K562 (cell line): ENCODE measurements around the gene PHYHD1. TPM values are rescaled to one million over a fixed set of nuclear protein-coding genes. Genes with fewer than 3 reads are reported as not detected.

ENCODE experiments used
- ATAC-seq: fragments of 200-7000 bp; cut with Tn5 transposase; 3 replicates; pipeline ENCODE4 v1.9.1; 2020; ENCODE audit warnings: moderate library complexity
- BruUV-seq: library from RNA; stranded (reverse); fragments of 400-500 nt; replicated peaks from 2 replicates; lab custom pipeline; 2021; lab: Mats Ljungman, UMichigan
- CTCF ChIA-PET: fragments of 300-600 bp; formaldehyde crosslinking; extraction: SDS; loops from one replicate; lab custom pipeline; 2021; ENCODE audit warnings: low intra/inter-chr PET ratio; lab: Yijun Ruan, JAX
- POLR2A ChIA-PET: fragments of 300-600, 350-650 bp; sonication (Branson Sonifier 250); formaldehyde crosslinking; extraction: SDS; loops from one replicate; lab custom pipeline; 2021; ENCODE audit warnings: antibody characterized with exemption, inconsistent platforms; lab: Yijun Ruan, JAX
- DNase-seq, 4 experiments: peaks; one replicate each; pipeline versions ENCODE4 v3.0.0 to v3.0.0-alpha.2; 2011 to 2018; ENCODE audit warnings: low spot score in 3 of 4, mixed read lengths in 3 of 4; ENCODE audit errors: extremely low read depth in 1 of 4
- FAIRE-seq: peaks from 2 replicates; lab custom pipeline; 2011; peaks lifted over from hg19 to GRCh38; lab: Jason Lieb, UNC
- H2AFZ ChIP-seq: 2 replicates; pipeline ENCODE4 v1.6.0; 2011; ENCODE audit warnings: low read depth, low read length, control low read depth, inconsistent platforms
- H3K27ac ChIP-seq: fragments of 200-600 bp; 3 replicates; pipeline ENCODE4 v1.8.0; 2011; ENCODE audit warnings: low read depth, mild to moderate bottlenecking, control low read depth, inconsistent platforms, low read length, moderate library complexity, mixed read lengths; ENCODE audit errors: extremely low read depth
- H3K27me3 ChIP-seq, 2 experiments: fragments of 300-600 bp in 1 of 2; 2 replicates in 1 of 2; 3 replicates in 1 of 2; pipeline versions ENCODE4 v1.6.0 to v1.8.0; 2011; ENCODE audit warnings: inconsistent platforms in 2 of 2, low read length in 2 of 2, mild to moderate bottlenecking in 1 of 2, mixed read lengths in 1 of 2, moderate library complexity in 1 of 2; ENCODE audit not compliant: control insufficient read depth in 2 of 2, insufficient read depth in 2 of 2
- H3K36me3 ChIP-seq: fragments of 300-600 bp; 3 replicates; pipeline ENCODE4 v1.8.0; 2011; ENCODE audit warnings: mild to moderate bottlenecking, low read length, inconsistent platforms; ENCODE audit not compliant: control insufficient read depth, insufficient read depth
- H3K4me1 ChIP-seq, 2 experiments: fragments of 200-600 bp in 1 of 2; replicated peaks in 1 of 2; 2 replicates in 1 of 2; 3 replicates in 1 of 2; pipeline versions ENCODE4 v1.5.1 to v1.8.0; 2011; ENCODE audit warnings: inconsistent platforms in 2 of 2, low read length in 2 of 2, mild to moderate bottlenecking in 1 of 2, mixed read lengths in 1 of 2, moderate library complexity in 1 of 2; ENCODE audit not compliant: control insufficient read depth in 2 of 2, insufficient read depth in 2 of 2
- H3K4me2 ChIP-seq: 2 replicates; pipeline ENCODE4 v1.6.1; 2011; ENCODE audit warnings: low read length, control low read depth, inconsistent platforms, mixed read lengths; ENCODE audit not compliant: insufficient read depth
- H3K4me3 ChIP-seq: fragments of 200-600 bp; sonication (generic), shearing (Covaris generic); 2 replicates; pipeline ENCODE4 v1.5.1; 2016; ENCODE audit warnings: control low read depth, inconsistent platforms
- H3K79me2 ChIP-seq: fragments of 200-600 bp; 3 replicates; pipeline ENCODE4 v1.8.0; 2011; ENCODE audit warnings: low read length, inconsistent platforms; ENCODE audit not compliant: control insufficient read depth, insufficient read depth
- H3K9ac ChIP-seq, 2 experiments: 2 replicates each; pipeline versions ENCODE4 v1.6.0 to v1.6.1; 2011; ENCODE audit warnings: low read depth in 2 of 2, low read length in 2 of 2, control low read depth in 1 of 2, inconsistent platforms in 1 of 2, mild to moderate bottlenecking in 1 of 2, mixed read lengths in 1 of 2; ENCODE audit not compliant: insufficient read depth in 1 of 2
- H3K9me1 ChIP-seq: one replicate; pipeline ENCODE4 v1.6.0; 2011; ENCODE audit warnings: inconsistent platforms, mild to moderate bottlenecking, low read length, moderate library complexity; ENCODE audit not compliant: control insufficient read depth, insufficient read depth
- H3K9me3 ChIP-seq: replicated peaks from 2 replicates; pipeline ENCODE4 v1.5.1; 2011; ENCODE audit warnings: low read depth, low read length, inconsistent platforms; ENCODE audit not compliant: control insufficient read depth, insufficient read depth
- H4K20me1 ChIP-seq: replicated peaks from 2 replicates; pipeline ENCODE4 v1.6.1; 2011; ENCODE audit warnings: low read length, inconsistent platforms, mixed read lengths; ENCODE audit not compliant: control insufficient read depth, insufficient read depth
- C11orf30 ChIP-seq: fragments of 450-650 bp; IDR thresholded peaks from 2 replicates; pipeline ENCODE4 v1.6.1; 2016; ENCODE audit warnings: low read depth, mild to moderate bottlenecking
- LARP7 ChIP-seq: fragments of 450-650 bp; IDR thresholded peaks from 2 replicates; pipeline ENCODE4 v1.6.1; 2016
- MEF2A ChIP-seq: IDR thresholded peaks from 2 replicates; pipeline ENCODE4 v1.6.1; 2011; ENCODE audit warnings: low read depth, mild to moderate bottlenecking, low read length, moderate library complexity; ENCODE audit not compliant: control insufficient read depth
- RFX5 ChIP-seq: IDR thresholded peaks from 2 replicates; pipeline ENCODE4 v1.6.1; 2011; ENCODE audit warnings: low read depth, mild to moderate bottlenecking, improper control_type of control experiment, low read length
- ZNF197 ChIP-seq: fragments of 200-800 bp; sonication (Bioruptor generic); IDR thresholded peaks from 2 replicates; pipeline ENCODE4 v1.6.1; 2016; ENCODE audit warnings: low read depth, missing genetic modification characterization, missing compliant biosample characterization
- ZNF764 ChIP-seq: fragments of 250-450 bp; sonication (Bioruptor Pico); IDR thresholded peaks from 2 replicates; pipeline ENCODE4 v1.4.0; 2020; ENCODE audit warnings: low read depth, mild to moderate bottlenecking, moderate library complexity
- ZZZ3 ChIP-seq: fragments of 450-650 bp; IDR thresholded peaks from 2 replicates; pipeline ENCODE4 v1.6.1; 2016; ENCODE audit warnings: antibody characterized with exemption, mild to moderate bottlenecking, moderate library complexity
- WGBS: fragments of 100-300 bp; shearing (Covaris generic); methylation state at CpG from one replicate; pipeline ENCODE4 v1.1.6; 2016; ENCODE audit warnings: low coverage, mixed read lengths; ENCODE audit not compliant: insufficient coverage; ENCODE audit errors: missing lambda C conversion rate; 5-methylcytosine and 5-hydroxymethylcytosine counted together
- in situ Hi-C: fragments of 300-500 bp; cut with MboI; formaldehyde crosslinking; loops from 4 replicates; pipeline ENCODE4 v1.15.0; 2018; ENCODE audit warnings: inconsistent platforms, mixed read lengths
- intact Hi-C: fragments of 100-400 bp; cut with micrococcal nuclease; formaldehyde crosslinking; loops from 2 replicates; pipeline ENCODE4 v1.14.2; 2022
- polyA plus RNA-seq, 8 experiments: library from polyadenylated mRNA; depleted of rRNA in 4 of 8; stranded (reverse) in 5 of 8; unstranded in 3 of 8; fragments of >200 nt; fragmentation: Nextera tagmentation in 2 of 8; fragmentation: Illumina TruSeq in 1 of 8; extraction: Ambion mirVana in 2 of 8; extraction: Trizol in 1 of 8; gene quantifications; 2 replicates each; pipeline versions ENCODE4 v1.2.1 to v1.2.3, GENCODE V29; 2011 to 2014; ENCODE audit warnings: inconsistent platforms in 1 of 8, missing spikeins in 1 of 8
- total RNA-seq, 7 experiments: library from RNA; depleted of rRNA in 6 of 7; stranded (reverse); fragments of >200 nt in 6 of 7; fragmentation: Illumina TruSeq in 2 of 7; extraction: Trizol in 2 of 7; gene quantifications; 2 replicates each; pipeline versions ENCODE4 v1.2.1 to v1.2.3, GENCODE V29; 2011 to 2021; ENCODE audit warnings: low replicate concordance in 1 of 7
- TF ChIP-seq, protein P1 (sequence below): fragments of 450-650 bp; IDR thresholded peaks from 2 replicates; pipeline ENCODE4 v1.6.1; 2016; ENCODE audit warnings: low read depth
- TF ChIP-seq, protein P2 (sequence below): fragments of 250-450 bp; sonication (Bioruptor Pico); IDR thresholded peaks from 2 replicates; pipeline ENCODE4 v1.8.0; 2021; ENCODE audit warnings: moderate library complexity, mild to moderate bottlenecking, inconsistent platforms
- TF ChIP-seq, protein P3 (sequence below): fragments of 450-650 bp; formaldehyde crosslinking; IDR thresholded peaks from 2 replicates; pipeline ENCODE4 v1.4.0; 2020; ENCODE audit warnings: mild to moderate bottlenecking, moderate library complexity

Gene PHYHD1
- total and polyA plus RNA-seq, 9 of the 15 experiments (the other 6 are each of a cell fraction or from before 2014, with no cell fraction given), result 0.36 to 1.3 (median 0.80) TPM

DNA sequence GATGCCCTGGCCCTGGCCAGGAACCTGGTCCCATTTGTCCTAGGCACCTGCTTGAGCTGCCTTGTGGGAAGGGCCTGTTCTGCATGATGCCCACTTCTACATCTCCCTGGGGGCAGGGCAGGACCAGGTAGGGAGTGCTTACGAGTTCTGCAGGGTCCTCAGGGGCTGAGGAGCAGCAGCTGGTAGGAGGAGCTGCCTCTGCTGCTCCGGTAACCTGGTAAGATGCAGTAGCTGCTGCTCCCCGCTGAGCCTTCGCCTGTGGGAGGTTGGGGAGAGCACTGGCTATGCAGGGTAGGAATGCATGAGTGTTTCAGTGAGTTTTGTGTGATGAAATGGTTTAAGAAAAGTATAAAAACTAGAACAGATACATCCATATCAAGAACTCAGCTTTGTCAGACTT, 25.2 kb upstream of the PHYHD1 start:
- no peak overlapping the region for H2AFZ ChIP-seq
- ChIA-PET POLR2A (interaction anchor here (0.7 kb wide), 1 partner anchor 9 kb away, joined by 3 read pairs; no protein-coding TSS in a partner anchor), CTCF (no interaction called here)
- no TSS peak for BruUV-seq
- DNase-seq, result no peak
- TF ChIP-seq, protein P1, sequence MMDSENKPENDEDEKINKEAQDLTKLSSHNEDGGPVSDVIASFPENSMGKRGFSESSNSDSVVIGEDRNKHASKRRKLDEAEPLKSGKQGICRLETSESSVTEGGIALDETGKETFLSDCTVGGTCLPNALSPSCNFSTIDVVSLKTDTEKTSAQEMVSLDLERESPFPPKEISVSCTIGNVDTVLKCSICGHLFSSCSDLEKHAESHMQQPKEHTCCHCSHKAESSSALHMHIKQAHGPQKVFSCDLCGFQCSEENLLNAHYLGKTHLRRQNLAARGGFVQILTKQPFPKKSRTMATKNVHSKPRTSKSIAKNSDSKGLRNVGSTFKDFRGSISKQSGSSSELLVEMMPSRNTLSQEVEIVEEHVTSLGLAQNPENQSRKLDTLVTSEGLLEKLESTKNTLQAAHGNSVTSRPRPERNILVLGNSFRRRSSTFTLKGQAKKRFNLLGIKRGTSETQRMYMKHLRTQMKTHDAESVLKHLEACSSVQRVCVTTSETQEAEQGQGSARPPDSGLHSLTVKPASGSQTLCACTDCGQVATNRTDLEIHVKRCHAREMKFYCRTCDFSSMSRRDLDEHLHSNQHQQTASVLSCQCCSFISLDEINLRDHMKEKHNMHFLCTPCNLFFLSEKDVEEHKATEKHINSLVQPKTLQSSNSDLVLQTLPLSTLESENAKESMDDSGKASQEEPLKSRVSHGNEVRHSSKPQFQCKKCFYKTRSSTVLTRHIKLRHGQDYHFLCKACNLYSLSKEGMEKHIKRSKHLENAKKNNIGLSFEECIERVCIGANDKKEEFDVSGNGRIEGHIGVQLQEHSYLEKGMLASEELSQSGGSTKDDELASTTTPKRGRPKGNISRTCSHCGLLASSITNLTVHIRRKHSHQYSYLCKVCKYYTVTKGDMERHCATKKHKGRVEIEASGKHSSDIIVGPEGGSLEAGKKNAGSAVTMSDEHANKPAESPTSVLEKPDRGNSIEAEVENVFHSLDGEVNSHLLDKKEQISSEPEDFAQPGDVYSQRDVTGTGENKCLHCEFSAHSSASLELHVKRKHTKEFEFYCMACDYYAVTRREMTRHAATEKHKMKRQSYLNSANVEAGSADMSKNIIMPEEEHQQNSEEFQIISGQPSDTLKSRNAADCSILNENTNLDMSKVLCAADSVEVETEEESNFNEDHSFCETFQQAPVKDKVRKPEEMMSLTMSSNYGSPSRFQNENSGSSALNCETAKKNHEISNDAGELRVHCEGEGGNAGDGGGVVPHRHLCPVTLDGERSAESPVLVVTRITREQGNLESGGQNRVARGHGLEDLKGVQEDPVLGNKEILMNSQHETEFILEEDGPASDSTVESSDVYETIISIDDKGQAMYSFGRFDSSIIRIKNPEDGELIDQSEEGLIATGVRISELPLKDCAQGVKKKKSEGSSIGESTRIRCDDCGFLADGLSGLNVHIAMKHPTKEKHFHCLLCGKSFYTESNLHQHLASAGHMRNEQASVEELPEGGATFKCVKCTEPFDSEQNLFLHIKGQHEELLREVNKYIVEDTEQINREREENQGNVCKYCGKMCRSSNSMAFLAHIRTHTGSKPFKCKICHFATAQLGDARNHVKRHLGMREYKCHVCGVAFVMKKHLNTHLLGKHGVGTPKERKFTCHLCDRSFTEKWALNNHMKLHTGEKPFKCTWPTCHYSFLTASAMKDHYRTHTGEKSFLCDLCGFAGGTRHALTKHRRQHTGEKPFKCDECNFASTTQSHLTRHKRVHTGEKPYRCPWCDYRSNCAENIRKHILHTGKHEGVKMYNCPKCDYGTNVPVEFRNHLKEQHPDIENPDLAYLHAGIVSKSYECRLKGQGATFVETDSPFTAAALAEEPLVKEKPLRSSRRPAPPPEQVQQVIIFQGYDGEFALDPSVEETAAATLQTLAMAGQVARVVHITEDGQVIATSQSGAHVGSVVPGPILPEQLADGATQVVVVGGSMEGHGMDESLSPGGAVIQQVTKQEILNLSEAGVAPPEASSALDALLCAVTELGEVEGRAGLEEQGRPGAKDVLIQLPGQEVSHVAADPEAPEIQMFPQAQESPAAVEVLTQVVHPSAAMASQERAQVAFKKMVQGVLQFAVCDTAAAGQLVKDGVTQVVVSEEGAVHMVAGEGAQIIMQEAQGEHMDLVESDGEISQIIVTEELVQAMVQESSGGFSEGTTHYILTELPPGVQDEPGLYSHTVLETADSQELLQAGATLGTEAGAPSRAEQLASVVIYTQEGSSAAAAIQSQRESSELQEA, result no peak
- TF ChIP-seq ZZZ3, result no peak
- no peak for TF ChIP-seq LARP7
- TF ChIP-seq ZNF197, result no peak
- TF ChIP-seq C11orf30, result no peak
- TF ChIP-seq RFX5, result no peak
- TF ChIP-seq ZNF764 (CRISPR knock-in tag), result no peak
- no peak for TF ChIP-seq MEF2A
- TF ChIP-seq, protein P2, sequence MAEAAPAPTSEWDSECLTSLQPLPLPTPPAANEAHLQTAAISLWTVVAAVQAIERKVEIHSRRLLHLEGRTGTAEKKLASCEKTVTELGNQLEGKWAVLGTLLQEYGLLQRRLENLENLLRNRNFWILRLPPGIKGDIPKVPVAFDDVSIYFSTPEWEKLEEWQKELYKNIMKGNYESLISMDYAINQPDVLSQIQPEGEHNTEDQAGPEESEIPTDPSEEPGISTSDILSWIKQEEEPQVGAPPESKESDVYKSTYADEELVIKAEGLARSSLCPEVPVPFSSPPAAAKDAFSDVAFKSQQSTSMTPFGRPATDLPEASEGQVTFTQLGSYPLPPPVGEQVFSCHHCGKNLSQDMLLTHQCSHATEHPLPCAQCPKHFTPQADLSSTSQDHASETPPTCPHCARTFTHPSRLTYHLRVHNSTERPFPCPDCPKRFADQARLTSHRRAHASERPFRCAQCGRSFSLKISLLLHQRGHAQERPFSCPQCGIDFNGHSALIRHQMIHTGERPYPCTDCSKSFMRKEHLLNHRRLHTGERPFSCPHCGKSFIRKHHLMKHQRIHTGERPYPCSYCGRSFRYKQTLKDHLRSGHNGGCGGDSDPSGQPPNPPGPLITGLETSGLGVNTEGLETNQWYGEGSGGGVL, result no peak
- TF ChIP-seq, protein P3, sequence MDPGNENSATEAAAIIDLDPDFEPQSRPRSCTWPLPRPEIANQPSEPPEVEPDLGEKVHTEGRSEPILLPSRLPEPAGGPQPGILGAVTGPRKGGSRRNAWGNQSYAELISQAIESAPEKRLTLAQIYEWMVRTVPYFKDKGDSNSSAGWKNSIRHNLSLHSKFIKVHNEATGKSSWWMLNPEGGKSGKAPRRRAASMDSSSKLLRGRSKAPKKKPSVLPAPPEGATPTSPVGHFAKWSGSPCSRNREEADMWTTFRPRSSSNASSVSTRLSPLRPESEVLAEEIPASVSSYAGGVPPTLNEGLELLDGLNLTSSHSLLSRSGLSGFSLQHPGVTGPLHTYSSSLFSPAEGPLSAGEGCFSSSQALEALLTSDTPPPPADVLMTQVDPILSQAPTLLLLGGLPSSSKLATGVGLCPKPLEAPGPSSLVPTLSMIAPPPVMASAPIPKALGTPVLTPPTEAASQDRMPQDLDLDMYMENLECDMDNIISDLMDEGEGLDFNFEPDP (CRISPR knock-in tag), result no peak
- intact Hi-C loops (no loop called here), in situ Hi-C loops (no loop called here)
- H3K9ac ChIP-seq, result 0 out of 4 replicates have a peak overlapping the region, but pooled peaks of 1 of the 2 experiments have one; percentile 72
- H3K9me3 ChIP-seq, result no peaks in the 10 kb centered on the region
- H3K27ac ChIP-seq, result no peak overlapping the region
- 72% methylated on average over 4 of the region's 4 CpGs for WGBS
- H4K20me1 ChIP-seq, result no peaks in the 10 kb centered on the region
- H3K4me3 ChIP-seq, result no peak overlapping the region
- no peak overlapping the region for H3K4me2 ChIP-seq
- no peaks in the 10 kb centered on the region for H3K27me3 ChIP-seq
- peaks cover 2 to 22% of the 10 kb centered on the region in 2 experiments; a peak in 2 of 5 replicates for H3K4me1 ChIP-seq
- no peak for FAIRE-seq
- peaks cover 47% of the 10 kb centered on the region; the same call in 2 of the 3 replicates for H3K36me3 ChIP-seq
- ATAC-seq, result no peak
- H3K9me1 ChIP-seq, result peaks cover 1% of the 10 kb centered on the region
- H3K79me2 ChIP-seq, result no peaks in the 10 kb centered on the region
